AG08396 (cell line): ENCODE results near the gene NEMP1.
"Not testable (repeated sequence)": the region's sequence is repeated elsewhere in the genome, so short reads cannot be mapped to it uniquely, and the experiment has no call there.

Experiments
- DNase-seq: peaks from one replicate; pipeline ENCODE4 v3.0.0; 2012; ENCODE audit warnings: low spot score, mixed read lengths

The NEMP1 gene

GRCh38 chr12:57053901-57054300 lies 24.7 kb downstream of the NEMP1 start:
- not testable (repeated sequence) for DNase-seq

GRCh38 chr12:57053146-57053545 lies 25.4 kb downstream of the NEMP1 start:
- DNase-seq: not testable (repeated sequence)

GRCh38 chr12:57051011-57051410 lies 27.6 kb downstream of the NEMP1 start:
- DNase-seq: no peak

- DNase-seq: peak; percentile 43
These were observed 28.7 kb downstream of the NEMP1 start, which contains the start of gene MYO1A for GRCh38 chr12:57049890-57050289. Gene MYO1A (minus strand): TSS chr12:57050129. CDS start chr12:57048323, 1,806 bp downstream.

GRCh38 chr12:57049119-57049446 lies 29.5 kb downstream of the NEMP1 start:
- no peak for DNase-seq

- no peak for DNase-seq
These were observed 30.0 kb downstream of the NEMP1 start for GRCh38 chr12:57048423-57049118.

- no peak for DNase-seq
These were observed 30.6 kb downstream of the NEMP1 start for GRCh38 chr12:57047981-57048380.

- DNase-seq: no peak
These were observed 31.4 kb downstream of the NEMP1 start for GRCh38 chr12:57046947-57047890.

- no peak for DNase-seq
These were observed 32.4 kb downstream of the NEMP1 start for GRCh38 chr12:57046086-57046791.

GRCh38 chr12:57044889-57045288 lies 33.7 kb downstream of the NEMP1 start:
- no peak for DNase-seq

- no peak for DNase-seq
These were observed 34.1 kb downstream of the NEMP1 start for GRCh38 chr12:57044468-57044867.

- DNase-seq: no peak
These were observed 35.9 kb downstream of the NEMP1 start for GRCh38 chr12:57042695-57043094.

- DNase-seq: no peak
These were observed 37.8 kb downstream of the NEMP1 start for GRCh38 chr12:57040750-57041149.

GRCh38 chr12:57040211-57040610 lies 38.4 kb downstream of the NEMP1 start:
- no peak for DNase-seq

GRCh38 chr12:57039016-57039798 lies 39.4 kb downstream of the NEMP1 start:
- no peak for DNase-seq

GRCh38 chr12:57037264-57037663 lies 41.3 kb downstream of the NEMP1 start:
- no peak for DNase-seq

GRCh38 chr12:57033431-57033830 lies 45.2 kb downstream of the NEMP1 start:
- no peak for DNase-seq

GRCh38 chr12:57031789-57032188 lies 46.8 kb downstream of the NEMP1 start:
- DNase-seq: no peak

GRCh38 chr12:57031138-57031725 lies 47.4 kb downstream of the NEMP1 start:
- DNase-seq: no peak

- DNase-seq: no peak
These were observed 49.1 kb downstream of the NEMP1 start for GRCh38 chr12:57029457-57029856.

GRCh38 chr12:57027805-57028153 lies 50.8 kb downstream of the NEMP1 start:
- DNase-seq: no peak
